Ishikawa (cell line): ENCODE results near the gene TEP1.

Experiments used
- CEBPB ChIP-seq: IDR thresholded peaks from 2 replicates; pipeline ENCODE4 v1.6.1; 2012
- CREB1 ChIP-seq: IDR thresholded peaks from 2 replicates; pipeline ENCODE4 v1.6.1; 2012; ENCODE audit warnings: low read depth
- EGR1 ChIP-seq: IDR thresholded peaks from 2 replicates; pipeline ENCODE4 v1.6.1; 2012
- EP300 ChIP-seq: IDR thresholded peaks from 2 replicates; pipeline ENCODE4 v1.6.1; 2012; ENCODE audit warnings: borderline replicate concordance
- FOXM1 ChIP-seq: IDR thresholded peaks from 2 replicates; pipeline ENCODE4 v1.6.1; 2012; ENCODE audit warnings: low read depth, borderline replicate concordance
- MAX ChIP-seq: IDR thresholded peaks from 2 replicates; pipeline ENCODE4 v1.6.1; 2012
- NFIC ChIP-seq: IDR thresholded peaks from 2 replicates; pipeline ENCODE4 v1.6.1; 2012
- RAD21 ChIP-seq: IDR thresholded peaks from 2 replicates; pipeline ENCODE4 v1.6.1; 2012; ENCODE audit warnings: low read depth
- REST ChIP-seq: IDR thresholded peaks from 2 replicates; pipeline ENCODE4 v1.6.1; 2012; ENCODE audit warnings: low read depth, mild to moderate bottlenecking
- TAF1 ChIP-seq: IDR thresholded peaks from 2 replicates; pipeline ENCODE4 v1.6.1; 2012; ENCODE audit warnings: low read depth, mild to moderate bottlenecking
- TCF12 ChIP-seq: IDR thresholded peaks from 2 replicates; pipeline ENCODE4 v1.6.1; 2012; ENCODE audit warnings: low read depth
- TEAD4 ChIP-seq: IDR thresholded peaks from 2 replicates; pipeline ENCODE4 v1.6.1; 2012
- USF1 ChIP-seq: IDR thresholded peaks from 2 replicates; pipeline ENCODE4 v1.6.1; 2012
- YY1 ChIP-seq: IDR thresholded peaks from 2 replicates; pipeline ENCODE4 v1.6.1; 2012; ENCODE audit warnings: low read depth
- ZBTB7A ChIP-seq: IDR thresholded peaks from 2 replicates; pipeline ENCODE4 v1.6.1; 2012; ENCODE audit warnings: low read depth

TEP1 gene

GRCh38 chr14:20372796-20373195 lies 40.5 kb downstream of the TEP1 start:
- TF ChIP-seq ZBTB7A (no peak), REST (no peak), CREB1 (no peak), TEAD4 (no peak), CEBPB (no peak), EGR1 (no peak), RAD21 (no peak), MAX (no peak)

GRCh38 chr14:20365928-20366327 lies 47.4 kb downstream of the TEP1 start:
- no peak for TF ChIP-seq TCF12
- TF ChIP-seq RAD21: no peak

- no peak for TF ChIP-seq EP300
- no peak for TF ChIP-seq ZBTB7A
- TF ChIP-seq TCF12: no peak
- no peak for TF ChIP-seq YY1
- TF ChIP-seq REST: no peak
- no peak for TF ChIP-seq TAF1
- TF ChIP-seq CEBPB: no peak
- TF ChIP-seq CREB1: no peak
- no peak for TF ChIP-seq MAX
- no peak for TF ChIP-seq EGR1
- no peak for TF ChIP-seq TEAD4
- no peak for TF ChIP-seq NFIC
- TF ChIP-seq USF1: no peak
- no peak for TF ChIP-seq RAD21
- TF ChIP-seq FOXM1: no peak
These were observed 56.9 kb downstream of the TEP1 start for GRCh38 chr14:20356422-20356821.

GRCh38 chr14:20350860-20351259 lies 62.4 kb downstream of the TEP1 start:
- no peak for TF ChIP-seq NFIC
- TF ChIP-seq EGR1: no peak
- TF ChIP-seq MAX: no peak
- no peak for TF ChIP-seq CEBPB
- no peak for TF ChIP-seq FOXM1
- no peak for TF ChIP-seq RAD21
- TF ChIP-seq EP300: no peak
- TF ChIP-seq TEAD4: no peak
- no peak for TF ChIP-seq YY1
- TF ChIP-seq ZBTB7A: no peak
- TF ChIP-seq TCF12: no peak
- no peak for TF ChIP-seq REST
- no peak for TF ChIP-seq USF1
- TF ChIP-seq CREB1: no peak
- TF ChIP-seq TAF1: no peak

GRCh38 chr14:20350282-20350681 lies 63.0 kb downstream of the TEP1 start:
- TF ChIP-seq MAX: no peak
- no peak for TF ChIP-seq RAD21
